Uterus (tissue), 2 donors: ENCODE results near the gene GALNT15.

ENCODE experiments used
- CTCF ChIP-seq, 4 experiments: fragments of 200-600 bp in 2 of 4; fragments of 450-650 bp in 2 of 4; sonication (generic) in 2 of 4; IDR thresholded peaks; one replicate each; pipeline ENCODE4 v1.5.1; 2016 to 2019; ENCODE audit warnings: antibody characterized with exemption in 4 of 4, mild to moderate bottlenecking in 2 of 4, moderate library complexity in 1 of 4
- POLR2A ChIP-seq, 2 donors: fragments of 450-650 bp; IDR thresholded peaks; one replicate each; pipeline ENCODE4 v1.6.1; 2016; ENCODE audit warnings: antibody characterized with exemption in 2 of 2, mild to moderate bottlenecking in 1 of 2, moderate library complexity in 1 of 2

- TF ChIP-seq CTCF (IDR thresholded peaks at IDR 0.05) = no peak
- no peak for TF ChIP-seq POLR2A (IDR thresholded peaks at IDR 0.05)
Measured at GRCh38 chr3:16132190-16132589, 42.3 kb upstream of the GALNT15 start.
